GM12878 (cell line): ENCODE results near the gene C4BPB.

Source experiments
- CTCF ChIP-seq, 3 experiments: IDR thresholded peaks in 2 of 3; conservative IDR thresholded peaks in 1 of 3; 2 replicates each; pipeline ENCODE4 v1.5.1; 2011; ENCODE audit warnings: low read depth in 3 of 3, low read length in 3 of 3, mild to moderate bottlenecking in 3 of 3, control low read depth in 2 of 3, moderate library complexity in 2 of 3, inconsistent platforms in 1 of 3, mixed read lengths in 1 of 3; ENCODE audit not compliant: control insufficient read depth in 2 of 3, insufficient read depth in 1 of 3; ENCODE audit errors: extremely low read depth in 1 of 3
- EGR1 ChIP-seq, 2 experiments: IDR thresholded peaks; 1 replicate in 1 of 2; 2 replicates in 1 of 2; pipeline ENCODE4 v1.6.1; 2011 to 2012; ENCODE audit warnings: low read depth in 2 of 2, low read length in 2 of 2, borderline replicate concordance in 1 of 2, mild to moderate bottlenecking in 1 of 2, moderate library complexity in 1 of 2
- EP300 ChIP-seq, 2 experiments: fragments of 150-350 bp in 1 of 2; IDR thresholded peaks; 2 replicates each; pipeline ENCODE4 v1.6.1; 2011 to 2012; ENCODE audit warnings: low read depth in 2 of 2, low read length in 2 of 2, borderline replicate concordance in 1 of 2, improper control_type of control experiment in 1 of 2, inconsistent platforms in 1 of 2; ENCODE audit not compliant: control insufficient read depth in 1 of 2
- FOS ChIP-seq: IDR thresholded peaks from 3 replicates; pipeline ENCODE4 v1.6.1; 2011; ENCODE audit warnings: borderline replicate concordance; ENCODE audit not compliant: insufficient read length; ENCODE audit errors: extremely low read depth
- HSF1 ChIP-seq: fragments of 150-350 bp; IDR thresholded peaks from 2 replicates; pipeline ENCODE4 v1.6.1; 2014; ENCODE audit warnings: mild to moderate bottlenecking, low read depth, low read length
- IKZF2 ChIP-seq, 2 experiments: fragments of 450-650 bp; IDR thresholded peaks; 2 replicates each; pipeline ENCODE4 v1.6.1; 2017; ENCODE audit warnings: mild to moderate bottlenecking in 2 of 2, moderate library complexity in 2 of 2
- MXI1 ChIP-seq: fragments of 150-350 bp; IDR thresholded peaks from 2 replicates; pipeline ENCODE4 v1.6.1; 2011; ENCODE audit warnings: low read depth, mild to moderate bottlenecking, inconsistent platforms, low read length, improper control_type of control experiment
- POLR2AphosphoS5 ChIP-seq: IDR thresholded peaks from 2 replicates; pipeline ENCODE4 v1.6.1; 2011; ENCODE audit warnings: mild to moderate bottlenecking, low read length, inconsistent platforms
- SMARCA5 ChIP-seq: fragments of 450-650 bp; IDR thresholded peaks from 2 replicates; pipeline ENCODE4 v1.6.1; 2017; ENCODE audit warnings: mild to moderate bottlenecking
- SP1 ChIP-seq: IDR thresholded peaks from one replicate; pipeline ENCODE4 v1.6.1; 2011; ENCODE audit warnings: low read depth, low read length
- ZNF207 ChIP-seq: fragments of 450-650 bp; IDR thresholded peaks from 2 replicates; pipeline ENCODE4 v1.6.1; 2014; ENCODE audit warnings: antibody characterized with exemption, mild to moderate bottlenecking, borderline replicate concordance

GRCh38 chr1:207072233-207072632, 16.4 kb upstream of the C4BPB start:
- TF ChIP-seq SMARCA5, result no peak
- TF ChIP-seq CTCF (IDR thresholded peaks at IDR 0.05 in 2 of 3, conservative IDR thresholded peaks at IDR 0.05 in 1 of 3; ENCODE audit: control insufficient read depth in 2 of 3, extremely low read depth in 1 of 3, insufficient read depth in 1 of 3, low read depth in 3 of 3, low read length in 3 of 3), result no peak
- no peak for TF ChIP-seq FOS
- TF ChIP-seq ZNF207, result no peak
- TF ChIP-seq IKZF2 (IDR thresholded peaks at IDR 0.05), result no peak
- TF ChIP-seq MXI1, result no peak
- TF ChIP-seq SP1, result no peak
- TF ChIP-seq EP300 (IDR thresholded peaks at IDR 0.05; ENCODE audit: borderline replicate concordance in 1 of 2, control insufficient read depth in 1 of 2, low read depth in 2 of 2, low read length in 2 of 2), result no peak
- no peak for TF ChIP-seq POLR2AphosphoS5
- TF ChIP-seq HSF1, result no peak
- no peak for TF ChIP-seq EGR1 (IDR thresholded peaks at IDR 0.05; ENCODE audit: borderline replicate concordance in 1 of 2, low read depth in 2 of 2, low read length in 2 of 2)
